Endothelial cell (in vitro differentiated cells): ENCODE measurements around the gene LRRC26. TPM values are rescaled to one million over a fixed set of nuclear protein-coding genes. Genes with fewer than 3 reads are reported as not detected.

Source experiments
- DNase-seq: peaks from one replicate; pipeline ENCODE4 v3.0.0; 2021; ENCODE audit warnings: low spot score
- H3K27ac Mint-ChIP-seq: one replicate; pipeline ENCODE4 v1.8.0; 2021; ENCODE audit warnings: mixed read lengths, inconsistent platforms; ENCODE audit not compliant: unreplicated experiment
- H3K27me3 Mint-ChIP-seq: one replicate; pipeline ENCODE4 v1.8.0; 2021; ENCODE audit warnings: mild to moderate bottlenecking, moderate library complexity, mixed read lengths, inconsistent platforms; ENCODE audit not compliant: unreplicated experiment
- H3K36me3 Mint-ChIP-seq: one replicate; pipeline ENCODE4 v1.8.0; 2021; ENCODE audit warnings: mild to moderate bottlenecking, low read depth, mixed read lengths, inconsistent platforms; ENCODE audit not compliant: unreplicated experiment
- H3K4me1 Mint-ChIP-seq: one replicate; pipeline ENCODE4 v1.8.0; 2021; ENCODE audit warnings: mild to moderate bottlenecking, mixed read lengths, inconsistent platforms; ENCODE audit not compliant: unreplicated experiment
- H3K4me3 Mint-ChIP-seq: one replicate; pipeline ENCODE4 v1.8.0; 2021; ENCODE audit warnings: mild to moderate bottlenecking, mixed read lengths, inconsistent platforms; ENCODE audit not compliant: unreplicated experiment
- H3K9me3 Mint-ChIP-seq: one replicate; pipeline ENCODE4 v1.8.0; 2021; ENCODE audit warnings: mixed read lengths, inconsistent platforms; ENCODE audit not compliant: unreplicated experiment
- total RNA-seq: library from RNA; stranded (reverse); fragmentation: NEBNext Ultra II Directional; extraction: Animal tissue kit (Norgen Biotek cat#: 25700); gene quantifications from one replicate; pipeline ENCODE4 v1.2.1, GENCODE V29; 2021; ENCODE audit not compliant: unreplicated experiment
- TF ChIP-seq, protein P1 (sequence below): fragments of 200-600 bp; sonication (generic); IDR thresholded peaks from one replicate; pipeline ENCODE4 v1.5.0; 2021; ENCODE audit warnings: antibody characterized with exemption; ENCODE audit not compliant: unreplicated experiment

LRRC26 gene
- total RNA-seq, 1 donor from 2014 or later, result not detected

GRCh38 chr9:137193771-137194170, 23.9 kb upstream of the LRRC26 start:
- H3K27ac Mint-ChIP-seq, result no peak overlapping the region
- no peaks in the 10 kb centered on the region for H3K36me3 Mint-ChIP-seq
- H3K4me3 Mint-ChIP-seq, result no peak overlapping the region
- no peaks in the 10 kb centered on the region for H3K9me3 Mint-ChIP-seq
- TF ChIP-seq, protein P1, sequence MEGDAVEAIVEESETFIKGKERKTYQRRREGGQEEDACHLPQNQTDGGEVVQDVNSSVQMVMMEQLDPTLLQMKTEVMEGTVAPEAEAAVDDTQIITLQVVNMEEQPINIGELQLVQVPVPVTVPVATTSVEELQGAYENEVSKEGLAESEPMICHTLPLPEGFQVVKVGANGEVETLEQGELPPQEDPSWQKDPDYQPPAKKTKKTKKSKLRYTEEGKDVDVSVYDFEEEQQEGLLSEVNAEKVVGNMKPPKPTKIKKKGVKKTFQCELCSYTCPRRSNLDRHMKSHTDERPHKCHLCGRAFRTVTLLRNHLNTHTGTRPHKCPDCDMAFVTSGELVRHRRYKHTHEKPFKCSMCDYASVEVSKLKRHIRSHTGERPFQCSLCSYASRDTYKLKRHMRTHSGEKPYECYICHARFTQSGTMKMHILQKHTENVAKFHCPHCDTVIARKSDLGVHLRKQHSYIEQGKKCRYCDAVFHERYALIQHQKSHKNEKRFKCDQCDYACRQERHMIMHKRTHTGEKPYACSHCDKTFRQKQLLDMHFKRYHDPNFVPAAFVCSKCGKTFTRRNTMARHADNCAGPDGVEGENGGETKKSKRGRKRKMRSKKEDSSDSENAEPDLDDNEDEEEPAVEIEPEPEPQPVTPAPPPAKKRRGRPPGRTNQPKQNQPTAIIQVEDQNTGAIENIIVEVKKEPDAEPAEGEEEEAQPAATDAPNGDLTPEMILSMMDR, result no peak
- H3K27me3 Mint-ChIP-seq, result peaks cover 13% of the 10 kb centered on the region
- peaks cover 4% of the 10 kb centered on the region for H3K4me1 Mint-ChIP-seq
- DNase-seq, result no peak

DNA sequence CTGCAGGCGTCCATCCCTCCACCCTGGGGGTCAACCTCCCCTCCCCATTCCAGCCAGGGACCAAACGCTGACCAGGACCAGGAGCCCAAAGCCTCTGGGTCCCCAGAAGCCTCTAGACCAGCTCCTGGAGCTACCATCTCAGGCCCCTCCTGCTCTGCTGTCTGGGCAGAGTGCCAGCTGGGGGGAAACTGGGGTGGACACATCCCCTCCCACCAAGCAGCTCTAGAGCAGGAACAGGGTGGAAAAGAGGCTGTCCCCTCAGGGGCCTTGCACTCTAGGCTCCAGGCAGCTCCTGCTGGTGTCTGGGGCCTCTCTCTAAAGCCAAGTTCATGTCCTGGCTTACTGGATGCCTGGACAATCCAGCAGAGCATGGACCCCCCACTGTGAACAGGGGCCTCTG, 23.0 kb upstream of the LRRC26 start:
- TF ChIP-seq, protein P1, result no peak
- Mint-ChIP-seq H3K27ac (no peak overlapping the region), H3K4me1 (peaks cover 7% of the 10 kb centered on the region), H3K27me3 (peaks cover 10% of the 10 kb centered on the region), H3K36me3 (no peaks in the 10 kb centered on the region), H3K9me3 (no peaks in the 10 kb centered on the region), H3K4me3 (no peak overlapping the region)
- DNase-seq, result no peak

DNA sequence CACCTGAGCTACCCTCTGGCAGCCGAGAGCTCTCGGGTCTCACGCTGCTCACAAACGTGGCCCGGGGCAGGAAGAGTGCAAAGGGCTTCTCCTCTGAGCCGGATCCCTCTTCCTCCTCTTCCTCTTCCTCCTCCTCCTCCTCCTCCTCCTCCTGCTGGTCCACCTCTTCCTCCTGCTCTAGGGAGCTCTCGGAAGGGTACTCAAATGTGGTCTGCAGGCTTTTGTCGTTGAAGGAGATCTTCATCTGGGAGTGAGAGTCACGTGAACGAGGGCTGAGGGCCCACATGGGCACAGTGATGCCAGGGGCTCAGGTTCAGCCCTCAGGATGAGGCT, 22.6 kb upstream of the LRRC26 start:
- no peak for DNase-seq
- no peaks in the 10 kb centered on the region for H3K36me3 Mint-ChIP-seq
- H3K27ac Mint-ChIP-seq, result no peak overlapping the region
- no peaks in the 10 kb centered on the region for H3K9me3 Mint-ChIP-seq
- H3K27me3 Mint-ChIP-seq, result peaks cover 10% of the 10 kb centered on the region
- no peak overlapping the region for H3K4me3 Mint-ChIP-seq
- TF ChIP-seq, protein P1, result no peak
- peaks cover 11% of the 10 kb centered on the region for H3K4me1 Mint-ChIP-seq

- no peaks in the 10 kb centered on the region for H3K36me3 Mint-ChIP-seq
- H3K27me3 Mint-ChIP-seq, result peaks cover 10% of the 10 kb centered on the region
- H3K4me1 Mint-ChIP-seq, result peaks cover 11% of the 10 kb centered on the region
- TF ChIP-seq, protein P1, result no peak
- no peak overlapping the region for H3K4me3 Mint-ChIP-seq
- H3K27ac Mint-ChIP-seq, result no peak overlapping the region
- H3K9me3 Mint-ChIP-seq, result no peaks in the 10 kb centered on the region
- no peak for DNase-seq
Observed at GRCh38 chr9:137191691-137192447, 22.0 kb upstream of the LRRC26 start.

- Mint-ChIP-seq H3K27ac (no peak overlapping the region), H3K4me1 (peaks cover 11% of the 10 kb centered on the region), H3K36me3 (no peaks in the 10 kb centered on the region), H3K27me3 (peaks cover 7% of the 10 kb centered on the region), H3K9me3 (no peaks in the 10 kb centered on the region), H3K4me3 (no peak overlapping the region)
- TF ChIP-seq, protein P1, result no peak
- DNase-seq, result no peak
Observed at GRCh38 chr9:137191245-137191644, 21.4 kb upstream of the LRRC26 start.
